ENCODE data around the gene ADARB1. TPM values are rescaled to one million over a fixed set of nuclear protein-coding genes. Genes with fewer than 3 reads are reported as not detected.
A peak's percentile ranks its signal among the peaks of the same experiment; 100 is the strongest.

The ADARB1 gene
- total and polyA plus RNA-seq, 8 donors, result 3.2 to 33.9 (median 9.4) TPM

DNA sequence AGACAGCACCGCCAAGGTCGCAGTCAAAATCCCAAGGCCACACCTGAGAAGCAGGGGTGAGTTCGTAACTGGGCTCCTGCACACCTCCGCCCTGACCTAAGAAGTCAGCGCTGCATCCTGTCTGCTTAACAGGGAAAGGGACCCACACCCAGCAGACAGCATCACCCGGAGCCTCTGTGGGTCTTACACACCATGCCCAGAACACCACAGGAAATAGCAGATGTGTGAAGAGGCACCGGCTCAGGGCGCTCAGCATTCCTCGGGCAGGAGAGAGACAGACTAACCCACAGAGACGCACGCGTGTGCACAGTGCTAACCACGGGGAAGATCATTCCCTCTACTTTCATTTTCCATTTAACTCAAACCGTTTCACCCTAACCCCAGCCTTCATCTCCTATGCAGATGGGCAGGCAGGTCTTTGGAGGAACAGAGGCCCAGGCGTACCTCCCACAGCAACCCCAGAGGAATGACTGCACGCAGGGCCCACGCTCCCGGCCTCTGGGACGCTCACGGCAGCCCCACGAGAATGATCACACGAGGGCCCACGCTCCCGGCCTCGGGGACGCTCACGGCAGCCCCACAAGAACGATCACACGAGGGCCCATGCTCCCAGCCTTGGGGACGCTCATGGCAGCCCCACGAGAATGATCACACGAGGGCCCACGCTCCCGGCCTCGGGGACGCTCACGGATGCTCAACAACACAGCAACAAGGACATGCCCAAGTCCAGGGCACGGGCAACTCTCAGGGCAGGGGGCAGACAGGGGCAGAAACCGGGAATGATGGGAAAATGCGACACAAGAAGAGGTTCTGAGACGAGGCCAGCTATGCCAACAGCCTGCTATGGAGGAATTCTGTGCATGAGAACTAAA lies 192.4 kb downstream of the ADARB1 start:
- H3K27me3 ChIP-seq, result no peaks in the 10 kb centered on the region
- intact Hi-C loops (cut with DNase I; ENCODE audit: low total_unique reads), result no loop called here
- TF ChIP-seq EP300 (IDR thresholded peaks at IDR 0.05) (no peak), POLR2AphosphoS5 (IDR thresholded peaks at IDR 0.05) (no peak)
- H3K9me3 ChIP-seq, result peaks cover 0 to 7% (median 2%) of the 10 kb centered on the region in 4 donors
- peak in 1 of 2 donors; percentile 29 for DNase-seq
- H3K4me1 ChIP-seq, result no peaks in the 10 kb centered on the region
- H3K27ac ChIP-seq, result no peak overlapping the region
- 84 to 91% (median 87%) methylated on average over 38 to 41 of the region's 41 CpGs for WGBS, 5 donors
- no peak overlapping the region for H3K4me3 ChIP-seq
- H3K36me3 ChIP-seq, result peaks cover 63 to 88% (median 82%) of the 10 kb centered on the region in 4 donors

DNA sequence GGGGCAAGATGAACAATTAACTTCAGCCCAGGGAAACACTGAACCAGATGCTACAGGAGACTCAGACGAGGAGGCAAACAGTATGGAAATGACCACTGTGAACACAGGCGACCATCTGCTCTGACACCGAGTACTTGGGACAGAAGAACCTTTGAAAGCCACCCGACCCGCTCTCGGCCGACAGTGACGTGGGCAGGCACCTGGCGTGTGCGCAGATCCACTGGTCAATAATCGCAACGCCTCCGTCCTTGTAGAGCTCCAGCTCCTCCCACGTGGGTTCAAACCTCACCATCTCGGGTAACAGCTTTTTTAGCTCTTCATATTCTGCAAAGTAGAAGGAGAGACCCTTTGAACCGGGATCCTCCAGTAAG lies 193.0 kb downstream of the ADARB1 start:
- TF ChIP-seq EP300 (IDR thresholded peaks at IDR 0.05) (no peak), POLR2AphosphoS5 (IDR thresholded peaks at IDR 0.05) (no peak)
- TF ChIP-seq, protein P1, sequence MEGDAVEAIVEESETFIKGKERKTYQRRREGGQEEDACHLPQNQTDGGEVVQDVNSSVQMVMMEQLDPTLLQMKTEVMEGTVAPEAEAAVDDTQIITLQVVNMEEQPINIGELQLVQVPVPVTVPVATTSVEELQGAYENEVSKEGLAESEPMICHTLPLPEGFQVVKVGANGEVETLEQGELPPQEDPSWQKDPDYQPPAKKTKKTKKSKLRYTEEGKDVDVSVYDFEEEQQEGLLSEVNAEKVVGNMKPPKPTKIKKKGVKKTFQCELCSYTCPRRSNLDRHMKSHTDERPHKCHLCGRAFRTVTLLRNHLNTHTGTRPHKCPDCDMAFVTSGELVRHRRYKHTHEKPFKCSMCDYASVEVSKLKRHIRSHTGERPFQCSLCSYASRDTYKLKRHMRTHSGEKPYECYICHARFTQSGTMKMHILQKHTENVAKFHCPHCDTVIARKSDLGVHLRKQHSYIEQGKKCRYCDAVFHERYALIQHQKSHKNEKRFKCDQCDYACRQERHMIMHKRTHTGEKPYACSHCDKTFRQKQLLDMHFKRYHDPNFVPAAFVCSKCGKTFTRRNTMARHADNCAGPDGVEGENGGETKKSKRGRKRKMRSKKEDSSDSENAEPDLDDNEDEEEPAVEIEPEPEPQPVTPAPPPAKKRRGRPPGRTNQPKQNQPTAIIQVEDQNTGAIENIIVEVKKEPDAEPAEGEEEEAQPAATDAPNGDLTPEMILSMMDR (IDR thresholded peaks at IDR 0.05), result no peak
- no peaks in the 10 kb centered on the region for H3K4me1 ChIP-seq
- intact Hi-C loops (cut with DNase I; ENCODE audit: low total_unique reads), result no loop called here
- WGBS, 5 donors, result 92 to 97% (median 93%) methylated on average over 16 of the region's 16 CpGs
- peak in 1 of 2 donors; percentile 5 for DNase-seq
- no peak overlapping the region for H3K27ac ChIP-seq
- H3K4me3 ChIP-seq, result no peak overlapping the region
- H3K36me3 ChIP-seq, result peaks cover 67 to 95% (median 88%) of the 10 kb centered on the region in 4 donors
- H3K9me3 ChIP-seq, result peaks cover 0 to 9% (median 4%) of the 10 kb centered on the region in 4 donors
- H3K27me3 ChIP-seq, result no peaks in the 10 kb centered on the region

DNA sequence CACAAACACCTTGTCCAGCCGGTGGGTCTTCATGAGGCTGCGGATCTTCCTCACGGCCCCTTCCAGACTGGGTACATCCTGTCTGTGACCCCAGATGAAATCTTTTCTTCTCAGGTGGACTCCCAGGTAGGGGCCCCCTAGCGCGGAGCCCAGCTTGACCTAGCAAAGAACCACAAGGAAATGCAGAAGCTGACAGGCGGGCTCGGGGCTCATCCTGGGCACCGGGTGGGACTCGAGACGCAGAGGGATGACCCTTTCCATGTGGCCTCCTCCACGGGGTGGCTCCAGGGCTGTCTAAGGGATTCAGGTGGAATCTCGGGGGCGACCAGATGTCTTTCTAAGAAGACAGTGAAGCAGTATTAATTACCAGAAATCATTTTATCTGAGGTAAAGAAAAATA lies 195.5 kb downstream of the ADARB1 start:
- Histone ChIP-seq H3K4me1 (no peaks in the 10 kb centered on the region), H3K4me3 (no peak overlapping the region), H3K27ac (no peak overlapping the region), H3K9me3 (peaks cover 0 to 9% (median 4%) of the 10 kb centered on the region in 4 donors), H3K27me3 (no peaks in the 10 kb centered on the region), H3K36me3 (peaks cover 61 to 97% (median 92%) of the 10 kb centered on the region in 4 donors)
- intact Hi-C loops (cut with DNase I; ENCODE audit: low total_unique reads), result no loop called here
- WGBS, 5 donors, result 89 to 99% (median 93%) methylated on average over 13 of the region's 13 CpGs
- TF ChIP-seq EP300 (IDR thresholded peaks at IDR 0.05) (no peak), POLR2AphosphoS5 (IDR thresholded peaks at IDR 0.05) (no peak), POLR2A (IDR thresholded peaks at IDR 0.05) (no peak)
- TF ChIP-seq, protein P1 (IDR thresholded peaks at IDR 0.05), result no peak
- peak in 1 of 2 donors; percentile 11 for DNase-seq

DNA sequence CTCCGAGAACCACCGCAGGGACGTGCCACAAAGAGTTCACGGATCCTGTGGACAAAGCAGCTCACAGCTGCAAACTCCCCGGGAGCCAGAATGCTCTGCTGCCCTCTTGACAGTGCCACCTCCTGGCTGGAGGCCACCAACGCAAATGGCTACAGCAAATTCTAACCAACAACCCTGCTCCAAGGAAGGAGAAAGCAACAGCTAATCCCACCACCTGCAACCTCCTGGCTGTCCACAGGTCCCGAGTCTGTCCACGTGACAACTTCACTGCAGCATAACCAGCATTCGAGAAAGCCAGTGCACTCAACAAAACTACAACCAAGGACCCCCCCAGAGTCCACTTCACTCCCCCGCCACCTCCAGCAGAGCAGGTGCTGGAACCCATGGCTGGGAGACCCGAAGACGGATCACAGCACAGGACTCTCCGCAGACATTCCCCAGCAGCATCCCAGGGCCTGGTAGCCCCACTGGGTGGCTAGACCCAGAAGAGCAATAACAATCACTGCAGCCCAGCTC lies 196.0 kb downstream of the ADARB1 start:
- intact Hi-C loops (cut with DNase I; ENCODE audit: low total_unique reads), result no loop called here
- Histone ChIP-seq H3K9me3 (peaks cover 0 to 9% (median 4%) of the 10 kb centered on the region in 4 donors), H3K27ac (no peak overlapping the region), H3K27me3 (no peaks in the 10 kb centered on the region), H3K4me1 (no peaks in the 10 kb centered on the region), H3K36me3 (peaks cover 60 to 97% (median 92%) of the 10 kb centered on the region in 4 donors), H3K4me3 (no peak overlapping the region)
- 95 to 97% (median 96%) methylated on average over 7 to 13 of the region's 13 CpGs for WGBS, 5 donors
- peak in 1 of 2 donors; percentile 21 for DNase-seq
- no peak for TF ChIP-seq POLR2A (IDR thresholded peaks at IDR 0.05)
- TF ChIP-seq, protein P1 (IDR thresholded peaks at IDR 0.05), result no peak
- no peak for TF ChIP-seq POLR2AphosphoS5 (IDR thresholded peaks at IDR 0.05)
- no peak for TF ChIP-seq EP300 (IDR thresholded peaks at IDR 0.05)

Other genes with a start within 250 kb of the ADARB1 start
- 100 to 1,000 TPM in 4 of 5 donors, 10 to 100 TPM in 1; 85.7 to 253 (median 164) TPM for gene PTTG1IP, start 200.9 kb upstream of the ADARB1 start, total RNA-seq
- 10 to 100 TPM; 61.3 to 96.3 (median 75.8) TPM for gene PTTG1IP, start 200.9 kb upstream of the ADARB1 start, polyA plus RNA-seq
- gene ITGB2, start 153.7 kb upstream of the ADARB1 start, total RNA-seq, result 10 to 100 TPM in 3 of 5 donors, 1 to 10 TPM in 2; 3.5 to 72.2 (median 14.2) TPM
- 10 to 100 TPM in 2 of 3 donors, 1 to 10 TPM in 1; 6.7 to 25.3 (median 24.1) TPM for gene ITGB2, start 153.7 kb upstream of the ADARB1 start, polyA plus RNA-seq
- 10 to 100 TPM in 3 of 5 donors, 1 to 10 TPM in 2; 5.4 to 83.4 (median 13.4) TPM for gene SLX9, start 134.6 kb upstream of the ADARB1 start, total RNA-seq
- 10 to 100 TPM; 19.9 to 37.0 (median 24.4) TPM for gene SLX9, start 134.6 kb upstream of the ADARB1 start, polyA plus RNA-seq
- 10 to 100 TPM; 19.2 to 34.2 (median 29.3) TPM for gene POFUT2, start 213.3 kb downstream of the ADARB1 start, total RNA-seq
- gene POFUT2, start 213.3 kb downstream of the ADARB1 start, polyA plus RNA-seq, result 10 to 100 TPM in 1 of 3 donors, 1 to 10 TPM in 2; 7.4 to 15.9 (median 9.5) TPM

All from stomach (tissue), 9 donors.